GM12873 (cell line): ENCODE measurements around the gene BIRC3.

Source experiments
- TF ChIP-seq, protein P1 (sequence below): IDR thresholded peaks from 2 replicates; pipeline ENCODE4 v1.5.1; 2012; ENCODE audit warnings: low read depth, mild to moderate bottlenecking, moderate library complexity, low read length, control low read depth; ENCODE audit not compliant: insufficient read depth; ENCODE audit errors: missing control alignments

Gene BIRC3

DNA sequence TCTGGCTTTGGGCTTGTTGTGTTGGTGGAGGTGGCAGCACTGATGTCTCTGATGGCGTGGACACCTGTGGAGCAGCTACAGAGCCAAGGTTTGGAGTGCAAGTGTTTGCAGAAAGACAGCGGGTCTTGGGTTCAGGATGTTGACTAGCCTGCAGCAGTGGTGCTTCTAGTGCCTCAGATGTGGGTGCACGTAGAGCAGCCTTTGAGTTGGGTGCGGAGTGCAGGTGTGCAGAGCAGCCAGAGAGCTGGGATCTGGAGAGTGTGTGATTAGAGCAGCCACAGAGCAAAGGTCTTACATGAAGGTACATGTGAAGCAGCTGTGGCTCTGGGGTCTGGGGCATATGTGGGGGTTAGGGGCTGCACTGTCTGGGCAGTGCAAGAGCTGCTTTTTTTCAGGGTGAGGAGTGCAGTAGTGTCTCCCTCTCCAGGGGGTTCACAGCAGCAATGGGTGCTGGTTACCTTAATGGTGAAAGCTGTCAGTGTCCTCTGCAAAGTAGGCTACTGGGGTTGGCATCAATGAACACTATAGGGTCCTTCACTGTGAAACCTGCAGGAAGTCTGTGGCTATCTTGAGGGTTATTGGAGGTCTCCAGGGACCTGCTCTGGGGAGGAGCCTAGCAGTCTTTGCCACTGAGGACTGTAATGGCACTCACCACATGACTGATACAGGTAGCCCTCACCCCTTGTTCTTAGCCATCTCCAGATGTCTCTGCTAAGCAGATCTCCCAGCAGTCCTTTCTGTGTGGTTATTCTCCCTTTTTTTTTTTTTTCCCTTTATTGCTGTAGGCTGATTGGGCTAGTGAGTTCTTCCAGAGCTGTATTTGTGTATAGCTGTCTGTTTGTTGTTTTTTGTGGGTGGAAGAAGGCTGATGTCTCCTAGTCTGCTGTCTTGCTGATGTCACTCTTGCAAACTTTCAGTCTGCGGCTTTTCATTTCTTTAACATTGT, 44.1 kb downstream of the BIRC3 start:
- TF ChIP-seq, protein P1, sequence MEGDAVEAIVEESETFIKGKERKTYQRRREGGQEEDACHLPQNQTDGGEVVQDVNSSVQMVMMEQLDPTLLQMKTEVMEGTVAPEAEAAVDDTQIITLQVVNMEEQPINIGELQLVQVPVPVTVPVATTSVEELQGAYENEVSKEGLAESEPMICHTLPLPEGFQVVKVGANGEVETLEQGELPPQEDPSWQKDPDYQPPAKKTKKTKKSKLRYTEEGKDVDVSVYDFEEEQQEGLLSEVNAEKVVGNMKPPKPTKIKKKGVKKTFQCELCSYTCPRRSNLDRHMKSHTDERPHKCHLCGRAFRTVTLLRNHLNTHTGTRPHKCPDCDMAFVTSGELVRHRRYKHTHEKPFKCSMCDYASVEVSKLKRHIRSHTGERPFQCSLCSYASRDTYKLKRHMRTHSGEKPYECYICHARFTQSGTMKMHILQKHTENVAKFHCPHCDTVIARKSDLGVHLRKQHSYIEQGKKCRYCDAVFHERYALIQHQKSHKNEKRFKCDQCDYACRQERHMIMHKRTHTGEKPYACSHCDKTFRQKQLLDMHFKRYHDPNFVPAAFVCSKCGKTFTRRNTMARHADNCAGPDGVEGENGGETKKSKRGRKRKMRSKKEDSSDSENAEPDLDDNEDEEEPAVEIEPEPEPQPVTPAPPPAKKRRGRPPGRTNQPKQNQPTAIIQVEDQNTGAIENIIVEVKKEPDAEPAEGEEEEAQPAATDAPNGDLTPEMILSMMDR, result no peak

DNA sequence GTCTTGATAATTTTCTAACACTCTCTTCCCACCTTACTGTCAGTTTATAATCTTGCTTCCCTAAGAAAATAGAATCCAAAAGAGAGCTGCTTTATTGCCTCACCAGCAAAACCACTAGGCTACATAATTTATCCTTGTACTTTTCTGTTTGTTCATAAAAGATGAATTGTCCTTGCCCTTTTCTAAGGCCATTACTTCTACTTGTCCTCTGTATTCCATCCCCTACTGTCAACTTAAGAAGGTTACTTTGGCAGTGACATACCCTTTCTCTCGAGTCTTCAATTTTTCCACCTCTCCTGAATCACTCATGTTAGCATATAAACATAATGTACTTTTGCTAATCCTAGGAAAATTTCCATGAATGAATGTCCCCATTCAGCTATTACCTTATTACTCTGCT, 47.7 kb downstream of the BIRC3 start:
- TF ChIP-seq, protein P1, result no peak

DNA sequence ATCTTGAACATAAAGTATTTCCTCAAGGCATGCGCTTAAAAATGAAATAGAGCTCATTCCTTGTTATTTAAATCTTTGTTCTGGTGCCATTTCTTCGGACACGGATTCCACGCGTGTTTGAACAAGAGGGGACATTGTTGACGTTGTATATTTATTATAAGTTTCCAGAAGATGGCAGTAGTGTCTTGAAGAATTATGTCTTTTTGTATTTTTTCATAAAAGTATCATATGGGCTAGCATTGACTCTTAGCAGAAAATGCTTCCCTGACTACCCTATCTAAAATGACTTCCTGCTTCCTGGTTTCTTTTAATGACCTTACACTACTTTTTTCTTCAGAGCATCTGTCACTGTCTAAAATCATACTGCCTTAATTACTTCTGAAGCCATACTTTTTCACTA, 50.1 kb downstream of the BIRC3 start:
- TF ChIP-seq, protein P1, result no peak

DNA sequence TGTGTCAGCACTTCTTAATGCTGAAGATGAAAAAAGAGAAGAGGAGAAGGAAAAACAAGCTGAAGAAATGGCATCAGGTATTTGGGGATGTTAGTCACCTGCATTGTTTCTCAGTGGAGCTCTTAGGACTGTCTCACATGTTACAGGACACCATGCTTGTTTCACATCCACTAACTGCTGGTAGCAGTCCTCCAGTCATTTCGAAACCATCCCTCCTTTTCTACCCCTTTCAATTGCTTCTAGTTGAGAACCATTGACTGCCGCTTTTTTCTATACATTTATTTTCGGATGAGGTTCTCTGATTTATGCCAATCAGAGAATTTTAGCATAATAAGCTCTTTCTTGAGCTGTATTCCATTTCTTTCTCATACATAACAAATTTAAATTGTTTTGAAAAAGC, 51.2 kb downstream of the BIRC3 start:
- TF ChIP-seq, protein P1, result no peak

DNA sequence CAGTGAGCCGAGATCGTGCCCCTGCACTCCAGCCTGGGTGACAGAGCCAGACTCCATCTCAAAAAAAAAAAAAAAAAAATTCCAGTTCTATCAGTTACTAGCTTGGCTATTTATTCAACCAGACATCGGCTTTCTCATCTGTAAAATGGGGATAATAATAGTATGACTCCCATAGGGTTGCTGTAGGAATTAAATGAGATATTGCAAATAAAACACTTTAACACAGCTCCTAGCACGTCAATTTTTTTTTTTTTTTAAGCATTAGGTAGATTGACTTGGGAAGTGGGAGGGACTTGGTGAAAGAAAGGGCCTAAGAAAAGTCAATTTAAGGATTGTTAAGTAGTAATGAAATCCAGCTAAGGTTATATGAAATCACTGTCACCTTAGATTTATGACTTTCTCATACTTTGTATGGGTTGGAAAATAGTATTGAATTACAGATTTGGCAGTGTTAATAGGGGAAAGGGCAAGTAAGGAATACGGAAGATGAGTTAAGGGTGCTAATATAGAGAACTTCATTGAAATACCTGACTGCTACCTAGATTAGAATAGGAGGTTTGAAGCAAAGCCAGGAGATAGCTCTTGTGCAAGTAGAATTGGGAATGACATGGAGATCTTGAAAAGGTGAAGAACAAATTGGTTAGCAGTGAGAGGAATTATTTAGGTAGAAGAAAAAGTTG, 58.6 kb downstream of the BIRC3 start:
- TF ChIP-seq, protein P1, result no peak

DNA sequence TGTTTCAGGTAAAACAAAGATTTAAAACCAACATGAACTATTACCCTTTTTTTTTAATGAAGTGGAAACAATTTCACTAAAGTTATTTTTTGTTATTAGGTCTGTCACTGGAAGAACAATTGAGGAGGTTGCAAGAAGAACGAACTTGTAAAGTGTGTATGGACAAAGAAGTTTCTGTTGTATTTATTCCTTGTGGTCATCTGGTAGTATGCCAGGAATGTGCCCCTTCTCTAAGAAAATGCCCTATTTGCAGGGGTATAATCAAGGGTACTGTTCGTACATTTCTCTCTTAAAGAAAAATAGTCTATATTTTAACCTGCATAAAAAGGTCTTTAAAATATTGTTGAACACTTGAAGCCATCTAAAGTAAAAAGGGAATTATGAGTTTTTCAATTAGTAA, 60.6 kb downstream of the BIRC3 start:
- TF ChIP-seq, protein P1, result no peak

DNA sequence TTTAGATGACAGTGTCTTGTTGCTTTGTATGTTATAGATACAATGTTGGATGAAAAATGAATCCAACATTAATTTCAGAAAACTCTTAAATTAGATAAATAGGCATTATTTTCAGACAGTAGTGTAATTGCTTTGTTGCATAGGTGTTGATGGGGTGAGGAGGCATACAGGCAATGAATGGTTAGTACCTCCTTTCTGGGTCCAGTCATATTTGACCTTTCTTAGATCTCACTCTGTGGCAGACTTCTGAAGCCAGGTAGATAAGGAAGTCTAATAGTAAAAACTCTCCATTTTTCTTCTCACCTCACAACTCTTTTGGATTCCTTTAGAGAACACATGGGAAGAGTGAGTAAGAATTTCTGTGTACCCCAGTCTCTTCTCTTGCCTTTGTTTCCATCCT, 61.5 kb downstream of the BIRC3 start:
- TF ChIP-seq, protein P1, result no peak
